Panc1 (cell line): ENCODE data around the gene ELMOD3. TPM values are rescaled to one million over a fixed set of nuclear protein-coding genes. Genes with fewer than 3 reads are reported as not detected.
A peak's percentile ranks its signal among the peaks of the same experiment; 100 is the strongest.
"Not testable (repeated sequence)": the region's sequence is repeated elsewhere in the genome, so short reads cannot be mapped to it uniquely, and the experiment has no call there.

Experiments used
- ATAC-seq: fragments of 200-7000 bp; cut with Tn5 transposase; 2 replicates; pipeline ENCODE4 v1.9.1; 2020; ENCODE audit warnings: mild to moderate bottlenecking, moderate library complexity
- BruUV-seq: library from RNA; stranded (reverse); fragments of 400-500 nt; replicated peaks from 2 replicates; lab custom pipeline; 2021; lab: Mats Ljungman, UMichigan
- CTCF ChIA-PET: fragments of 300-600 bp; sonication (Branson Sonifier 250); formaldehyde crosslinking; loops from one replicate; lab custom pipeline; 2022; ENCODE audit warnings: antibody characterized with exemption; lab: Charles Lee
- POLR2A ChIA-PET: fragments of 300-600 bp; sonication (Branson Sonifier 250); formaldehyde crosslinking; loops from one replicate; lab custom pipeline; 2022; ENCODE audit warnings: antibody characterized with exemption; lab: Charles Lee
- DNase-seq: peaks from one replicate; pipeline ENCODE4 v3.0.0-alpha.2; 2010; ENCODE audit warnings: low read depth, low spot score
- H3K27ac ChIP-seq: 2 replicates; pipeline ENCODE4 v1.5.1; 2011; ENCODE audit warnings: mild to moderate bottlenecking, low read length, inconsistent platforms
- H3K27me3 ChIP-seq: fragments of 200-500 bp; sonication (Bioruptor generic); 2 replicates; pipeline ENCODE4 v1.6.0; 2014; ENCODE audit warnings: low read length, inconsistent platforms; ENCODE audit not compliant: control insufficient read depth, insufficient read depth
- H3K36me3 ChIP-seq: fragments of 200-500 bp; sonication (Bioruptor generic); 2 replicates; pipeline ENCODE4 v1.5.1; 2014; ENCODE audit warnings: inconsistent platforms, mild to moderate bottlenecking, low read length, moderate library complexity; ENCODE audit not compliant: control insufficient read depth, insufficient read depth
- H3K4me1 ChIP-seq: 2 replicates; pipeline ENCODE4 v1.5.1; 2011; ENCODE audit warnings: inconsistent platforms, mild to moderate bottlenecking, low read length, moderate library complexity; ENCODE audit not compliant: control insufficient read depth, insufficient read depth
- H3K4me3 ChIP-seq, 2 experiments: 2 replicates each; pipeline ENCODE4 v1.5.1; 2011 to 2012; ENCODE audit warnings: low read depth in 2 of 2, low read length in 2 of 2, mild to moderate bottlenecking in 2 of 2, inconsistent platforms in 1 of 2, moderate library complexity in 1 of 2
- H3K9me3 ChIP-seq: fragments of 200-500 bp; sonication (Bioruptor generic); 2 replicates; pipeline ENCODE4 v1.5.1; 2014; ENCODE audit warnings: low read depth, mild to moderate bottlenecking, inconsistent platforms, low read length, moderate library complexity; ENCODE audit not compliant: control insufficient read depth, insufficient read depth
- POLR2AphosphoS5 ChIP-seq: IDR thresholded peaks from 2 replicates; pipeline ENCODE4 v1.6.1; 2012; ENCODE audit warnings: mild to moderate bottlenecking, low read depth, low read length, moderate library complexity
- REST ChIP-seq, 2 experiments: IDR thresholded peaks; 2 replicates each; pipeline ENCODE4 v1.6.1; 2011 to 2012; ENCODE audit warnings: low read depth in 2 of 2, control low read depth in 1 of 2, low read length in 1 of 2, mild to moderate bottlenecking in 1 of 2, moderate library complexity in 1 of 2; ENCODE audit not compliant: insufficient read depth in 1 of 2
- SIN3A ChIP-seq: IDR thresholded peaks from 2 replicates; pipeline ENCODE4 v1.6.1; 2012; ENCODE audit warnings: low read depth, mild to moderate bottlenecking, low read length, moderate library complexity, borderline replicate concordance; ENCODE audit not compliant: insufficient read depth
- TCF7L2 ChIP-seq: IDR thresholded peaks from 2 replicates; pipeline ENCODE4 v1.6.1; 2011; ENCODE audit warnings: mild to moderate bottlenecking, low read depth, low read length, inconsistent platforms
- in situ Hi-C: cut with HindIII; loops from 2 replicates; pipeline ENCODE4 v1.10.0; 2016; ENCODE audit warnings: low sequenced_read_pairs, low pct_unique_long_range_greater_than_20kb
- intact Hi-C: fragments of 100-400 bp; cut with micrococcal nuclease; formaldehyde crosslinking; loops from one replicate; pipeline ENCODE4 v1.10.0; 2022; ENCODE audit not compliant: unreplicated experiment
- total RNA-seq: library from RNA; stranded (reverse); gene quantifications from one replicate; pipeline ENCODE4 v1.2.1, GENCODE V29; 2021; ENCODE audit not compliant: unreplicated experiment
- TF ChIP-seq, protein P1 (sequence below): fragments of 450-650 bp; IDR thresholded peaks from 2 replicates; pipeline ENCODE4 v1.5.1; 2017; ENCODE audit warnings: mild to moderate bottlenecking

ELMOD3 gene
- total RNA-seq, 1 experiment from 2014 or later = 14.8 TPM

DNA sequence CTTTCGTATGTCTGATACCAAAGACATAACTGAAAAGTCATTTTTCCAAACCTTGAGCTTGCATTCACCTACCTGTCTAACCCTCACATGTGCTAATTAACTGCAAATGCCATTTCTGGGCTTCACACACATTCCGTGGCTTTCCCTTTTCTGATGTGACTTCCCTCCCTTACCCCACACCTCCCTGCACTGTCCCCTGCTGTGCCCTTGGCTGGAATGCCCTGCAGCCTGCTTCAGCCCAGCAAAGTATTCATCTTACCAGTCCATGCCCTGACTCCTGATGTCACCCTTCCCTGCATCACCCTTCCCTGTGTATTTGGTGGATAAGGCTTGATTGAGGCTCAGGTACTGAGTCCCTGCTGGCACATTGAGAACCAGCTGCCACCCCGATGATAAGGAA is 12.4 kb upstream of the ELMOD3 start:
- Histone ChIP-seq H3K27ac (no peak overlapping the region), H3K27me3 (no peaks in the 10 kb centered on the region), H3K9me3 (no peaks in the 10 kb centered on the region), H3K4me3 (no peak overlapping the region), H3K4me1 (no peaks in the 10 kb centered on the region), H3K36me3 (no peaks in the 10 kb centered on the region)
- POLR2A ChIA-PET = no interaction called here
- no TSS peak for BruUV-seq
- intact Hi-C loops (no loop called here), in situ Hi-C loops (no loop called here)
- CTCF ChIA-PET = no interaction called here
- DNase-seq = no peak
- no peak for ATAC-seq
- TF ChIP-seq, protein P1, sequence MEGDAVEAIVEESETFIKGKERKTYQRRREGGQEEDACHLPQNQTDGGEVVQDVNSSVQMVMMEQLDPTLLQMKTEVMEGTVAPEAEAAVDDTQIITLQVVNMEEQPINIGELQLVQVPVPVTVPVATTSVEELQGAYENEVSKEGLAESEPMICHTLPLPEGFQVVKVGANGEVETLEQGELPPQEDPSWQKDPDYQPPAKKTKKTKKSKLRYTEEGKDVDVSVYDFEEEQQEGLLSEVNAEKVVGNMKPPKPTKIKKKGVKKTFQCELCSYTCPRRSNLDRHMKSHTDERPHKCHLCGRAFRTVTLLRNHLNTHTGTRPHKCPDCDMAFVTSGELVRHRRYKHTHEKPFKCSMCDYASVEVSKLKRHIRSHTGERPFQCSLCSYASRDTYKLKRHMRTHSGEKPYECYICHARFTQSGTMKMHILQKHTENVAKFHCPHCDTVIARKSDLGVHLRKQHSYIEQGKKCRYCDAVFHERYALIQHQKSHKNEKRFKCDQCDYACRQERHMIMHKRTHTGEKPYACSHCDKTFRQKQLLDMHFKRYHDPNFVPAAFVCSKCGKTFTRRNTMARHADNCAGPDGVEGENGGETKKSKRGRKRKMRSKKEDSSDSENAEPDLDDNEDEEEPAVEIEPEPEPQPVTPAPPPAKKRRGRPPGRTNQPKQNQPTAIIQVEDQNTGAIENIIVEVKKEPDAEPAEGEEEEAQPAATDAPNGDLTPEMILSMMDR = no peak
- TF ChIP-seq SIN3A (no peak), REST (IDR thresholded peaks at IDR 0.05; ENCODE audit: insufficient read depth in 1 of 2, low read depth in 2 of 2, low read length in 1 of 2) (no peak), POLR2AphosphoS5 (no peak), TCF7L2 (no peak)

DNA sequence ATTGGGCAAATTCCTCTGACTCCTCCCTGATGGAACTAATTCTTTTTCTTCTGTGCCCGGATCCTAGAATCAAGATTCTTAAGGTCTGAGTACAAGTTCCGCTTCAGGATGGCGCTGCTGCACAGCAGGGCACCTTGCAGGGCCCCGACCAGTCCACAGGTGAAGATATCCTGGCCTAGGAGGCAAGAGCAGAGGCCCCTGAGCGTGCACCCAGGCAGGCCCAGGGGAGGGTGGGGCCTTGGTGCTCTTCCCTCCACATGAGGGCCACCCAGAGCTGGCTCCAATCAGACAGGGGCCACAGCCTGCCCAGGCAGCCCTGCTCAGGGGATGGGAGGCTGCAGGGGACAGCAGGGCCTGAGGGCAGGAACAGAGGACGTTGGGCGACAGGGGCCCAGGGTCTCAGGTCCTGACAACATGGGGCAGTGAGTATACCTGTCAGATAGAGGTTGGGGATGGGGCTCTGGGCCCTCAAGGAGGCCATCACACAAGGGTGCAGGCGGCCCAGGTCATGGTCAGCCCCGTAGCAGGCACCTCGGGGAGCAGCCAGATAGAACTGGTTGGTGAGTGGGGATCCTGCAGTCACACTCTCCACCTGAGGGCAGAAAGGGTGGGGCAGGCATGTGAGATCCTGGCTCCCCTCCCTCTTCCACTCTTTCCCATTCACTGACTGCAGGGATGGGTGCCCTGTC is 11.2 kb upstream of the ELMOD3 start:
- H3K36me3 ChIP-seq, H3K27me3 ChIP-seq, CTCF ChIA-PET, intact Hi-C loops, H3K27ac ChIP-seq, H3K4me1 ChIP-seq, H3K9me3 ChIP-seq, in situ Hi-C loops, DNase-seq, POLR2A ChIA-PET, H3K4me3 ChIP-seq: not testable (repeated sequence)
- peak; percentile 54 for ATAC-seq
- BruUV-seq = TSS peak; percentile 90

DNA sequence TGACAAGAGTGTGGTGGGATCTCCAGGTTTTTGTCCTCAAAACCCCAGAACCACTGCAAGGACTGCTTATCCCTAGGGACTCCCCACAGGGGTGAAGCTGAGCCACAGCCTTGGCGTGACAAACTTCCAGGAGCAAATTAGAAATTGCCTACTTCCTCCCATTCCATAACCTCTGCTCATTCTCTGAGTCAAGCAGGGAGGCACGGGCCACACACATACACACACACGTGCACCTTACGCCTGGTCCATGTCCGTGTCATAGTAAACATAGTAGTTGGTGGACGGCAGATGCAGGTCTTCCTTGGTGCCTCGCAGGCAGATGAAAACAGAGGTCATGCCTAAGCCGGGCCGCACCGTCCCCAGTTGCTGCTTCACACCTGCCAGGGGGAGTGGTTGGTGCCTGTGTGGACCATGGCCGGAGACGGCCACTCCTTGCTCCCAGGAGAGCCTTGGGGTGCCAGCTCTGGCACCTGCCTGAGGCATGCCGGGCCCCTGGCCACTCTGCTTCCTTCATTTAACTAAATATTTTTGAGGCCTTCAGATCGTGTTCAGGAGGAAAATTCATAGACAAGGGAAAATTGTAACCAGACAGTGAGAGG is 10.1 kb upstream of the ELMOD3 start:
- ChIA-PET POLR2A (no interaction called here), CTCF (no interaction called here)

More for the DNA sequence above, 10.1 kb upstream of the ELMOD3 start:
- no TSS peak for BruUV-seq
- no peak overlapping the region for H3K4me3 ChIP-seq
- H3K9me3 ChIP-seq = no peaks in the 10 kb centered on the region
- no peaks in the 10 kb centered on the region for H3K27me3 ChIP-seq
- intact Hi-C loops (no loop called here), in situ Hi-C loops (no loop called here)
- H3K4me1 ChIP-seq = no peaks in the 10 kb centered on the region
- TF ChIP-seq SIN3A (no peak), REST (IDR thresholded peaks at IDR 0.05; ENCODE audit: insufficient read depth in 1 of 2, low read depth in 2 of 2, low read length in 1 of 2) (no peak), TCF7L2 (no peak), POLR2AphosphoS5 (no peak)
- TF ChIP-seq, protein P1 = no peak
- H3K36me3 ChIP-seq = no peaks in the 10 kb centered on the region
- no peak overlapping the region for H3K27ac ChIP-seq
- ATAC-seq (no peak), DNase-seq (no peak)
